HFFc6 (cell line): ENCODE measurements around the gene OR51M1. TPM values are rescaled to one million over a fixed set of nuclear protein-coding genes. Genes with fewer than 3 reads are reported as not detected.
"Not testable (repeated sequence)": the region's sequence is repeated elsewhere in the genome, so short reads cannot be mapped to it uniquely, and the experiment has no call there.

ENCODE experiments used
- DNase-seq: peaks from one replicate; pipeline ENCODE4 v3.0.0-alpha.2; 2018
- H3K27ac Mint-ChIP-seq: 2 replicates; pipeline ENCODE4 v1.8.0; 2020; ENCODE audit warnings: mild to moderate bottlenecking, mixed read lengths
- H3K27me3 Mint-ChIP-seq: 2 replicates; pipeline ENCODE4 v1.8.0; 2021; ENCODE audit warnings: mild to moderate bottlenecking, moderate library complexity, mixed read lengths; ENCODE audit not compliant: insufficient read depth
- H3K36me3 Mint-ChIP-seq: 2 replicates; pipeline ENCODE4 v1.8.0; 2021; ENCODE audit warnings: low read depth, mixed read lengths
- H3K4me1 Mint-ChIP-seq: 2 replicates; pipeline ENCODE4 v1.8.0; 2020; ENCODE audit warnings: low read depth, mixed read lengths
- H3K4me3 Mint-ChIP-seq: 2 replicates; pipeline ENCODE4 v1.8.0; 2020; ENCODE audit warnings: mild to moderate bottlenecking, moderate library complexity, mixed read lengths
- H3K9me3 Mint-ChIP-seq: 2 replicates; pipeline ENCODE4 v1.8.0; 2020; ENCODE audit warnings: mild to moderate bottlenecking, mixed read lengths
- total RNA-seq, 6 experiments: library from RNA; stranded (reverse); fragmentation: NEBNext Ultra II Directional; extraction: Animal tissue kit (Norgen Biotek cat#: 25700); gene quantifications; 2 replicates in 1 of 6; 3 replicates in 5 of 6; pipeline ENCODE4 v1.2.3, GENCODE V29; 2021
- TF ChIP-seq, protein P1 (sequence below): fragments of 200-600 bp; sonication (generic); IDR thresholded peaks from 2 replicates; pipeline ENCODE4 v1.5.0; 2021; ENCODE audit warnings: antibody characterized with exemption, mild to moderate bottlenecking

OR51M1 gene
- total RNA-seq, 6 experiments from 2014 or later = 0.09 TPM; not detected in 5

GRCh38 chr11:5363679-5364078, 19.9 kb upstream of the OR51M1 start:
- TF ChIP-seq, protein P1, sequence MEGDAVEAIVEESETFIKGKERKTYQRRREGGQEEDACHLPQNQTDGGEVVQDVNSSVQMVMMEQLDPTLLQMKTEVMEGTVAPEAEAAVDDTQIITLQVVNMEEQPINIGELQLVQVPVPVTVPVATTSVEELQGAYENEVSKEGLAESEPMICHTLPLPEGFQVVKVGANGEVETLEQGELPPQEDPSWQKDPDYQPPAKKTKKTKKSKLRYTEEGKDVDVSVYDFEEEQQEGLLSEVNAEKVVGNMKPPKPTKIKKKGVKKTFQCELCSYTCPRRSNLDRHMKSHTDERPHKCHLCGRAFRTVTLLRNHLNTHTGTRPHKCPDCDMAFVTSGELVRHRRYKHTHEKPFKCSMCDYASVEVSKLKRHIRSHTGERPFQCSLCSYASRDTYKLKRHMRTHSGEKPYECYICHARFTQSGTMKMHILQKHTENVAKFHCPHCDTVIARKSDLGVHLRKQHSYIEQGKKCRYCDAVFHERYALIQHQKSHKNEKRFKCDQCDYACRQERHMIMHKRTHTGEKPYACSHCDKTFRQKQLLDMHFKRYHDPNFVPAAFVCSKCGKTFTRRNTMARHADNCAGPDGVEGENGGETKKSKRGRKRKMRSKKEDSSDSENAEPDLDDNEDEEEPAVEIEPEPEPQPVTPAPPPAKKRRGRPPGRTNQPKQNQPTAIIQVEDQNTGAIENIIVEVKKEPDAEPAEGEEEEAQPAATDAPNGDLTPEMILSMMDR = no peak
- Mint-ChIP-seq H3K4me3 (0 out of 2 replicates have a peak overlapping the region, but pooled peaks have one; percentile 9), H3K27me3 (no peaks in the 10 kb centered on the region), H3K4me1 (peaks cover 76% of the 10 kb centered on the region), H3K36me3 (peaks cover 9% of the 10 kb centered on the region; the same call in 1 of the 2 replicates), H3K27ac (peak overlapping the region; percentile 84), H3K9me3 (peaks cover 12% of the 10 kb centered on the region)
- DNase-seq = no peak

DNA sequence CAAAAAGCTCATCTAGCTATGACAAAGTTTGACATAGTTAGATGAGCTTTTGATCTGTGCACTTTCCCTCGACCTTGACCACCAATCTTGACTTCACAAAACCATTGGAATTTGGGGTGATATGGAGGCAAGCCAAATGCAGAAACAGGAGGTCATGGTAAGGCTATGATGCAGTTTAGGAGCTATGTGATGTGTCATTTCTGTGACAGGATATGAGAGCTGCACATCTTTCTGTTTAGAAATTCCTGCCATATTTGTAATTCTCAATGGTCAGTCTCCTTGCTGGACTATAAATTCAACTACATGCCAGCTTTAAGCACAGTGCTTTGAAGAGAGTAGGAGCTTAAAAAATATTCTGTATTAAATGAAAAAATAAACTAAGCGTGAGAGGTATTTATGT, 19.4 kb upstream of the OR51M1 start:
- TF ChIP-seq, protein P1 = no peak
- peak; percentile 88 for DNase-seq
- Mint-ChIP-seq H3K4me3 (peak overlapping the region; percentile 9), H3K27ac (peak overlapping the region; percentile 84), H3K4me1 (peaks cover 82% of the 10 kb centered on the region), H3K9me3 (peaks cover 7% of the 10 kb centered on the region), H3K27me3 (no peaks in the 10 kb centered on the region), H3K36me3 (peaks cover 9% of the 10 kb centered on the region; the same call in 1 of the 2 replicates)

GRCh38 chr11:5366365-5366764, 17.2 kb upstream of the OR51M1 start:
- TF ChIP-seq, protein P1 = peak; percentile 63

DNA sequence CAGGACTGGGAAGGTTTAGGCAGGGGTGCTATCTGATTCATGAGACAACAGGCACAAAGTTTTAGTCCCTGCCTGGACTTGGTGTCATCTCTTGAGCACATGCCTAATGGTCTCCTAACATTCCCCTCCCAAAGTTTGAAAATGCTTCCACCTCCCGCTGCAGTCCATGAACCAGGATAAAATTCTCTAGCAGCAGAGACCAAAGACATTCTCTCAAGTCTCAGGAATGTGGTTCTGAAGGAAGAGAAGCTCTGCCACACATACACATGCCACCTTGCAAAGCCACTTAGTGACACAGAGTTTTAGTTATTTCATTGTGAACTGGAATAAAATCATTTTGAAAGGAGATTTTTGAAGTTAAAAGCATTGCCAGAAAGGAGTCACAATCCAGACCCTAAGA, 16.8 kb upstream of the OR51M1 start:
- H3K4me1 Mint-ChIP-seq = peaks cover 80% of the 10 kb centered on the region
- peaks cover 9% of the 10 kb centered on the region; the same call in 1 of the 2 replicates for H3K36me3 Mint-ChIP-seq
- no peaks in the 10 kb centered on the region for H3K27me3 Mint-ChIP-seq
- peak overlapping the region; percentile 50 for H3K4me3 Mint-ChIP-seq
- peaks cover 4% of the 10 kb centered on the region; the same call in 1 of the 2 replicates for H3K9me3 Mint-ChIP-seq
- DNase-seq = peak; percentile 37
- TF ChIP-seq, protein P1 = no peak
- peak overlapping the region; percentile 84 for H3K27ac Mint-ChIP-seq

More at GRCh38 chr11:5366365-5366764, 17.2 kb upstream of the OR51M1 start:
- H3K4me3 Mint-ChIP-seq = peak overlapping the region; percentile 53
- H3K27me3 Mint-ChIP-seq, DNase-seq, H3K36me3 Mint-ChIP-seq, H3K9me3 Mint-ChIP-seq: not testable (repeated sequence)
- H3K4me1 Mint-ChIP-seq = peaks cover 84% of the 10 kb centered on the region
- peak overlapping the region; percentile 84 for H3K27ac Mint-ChIP-seq

DNA sequence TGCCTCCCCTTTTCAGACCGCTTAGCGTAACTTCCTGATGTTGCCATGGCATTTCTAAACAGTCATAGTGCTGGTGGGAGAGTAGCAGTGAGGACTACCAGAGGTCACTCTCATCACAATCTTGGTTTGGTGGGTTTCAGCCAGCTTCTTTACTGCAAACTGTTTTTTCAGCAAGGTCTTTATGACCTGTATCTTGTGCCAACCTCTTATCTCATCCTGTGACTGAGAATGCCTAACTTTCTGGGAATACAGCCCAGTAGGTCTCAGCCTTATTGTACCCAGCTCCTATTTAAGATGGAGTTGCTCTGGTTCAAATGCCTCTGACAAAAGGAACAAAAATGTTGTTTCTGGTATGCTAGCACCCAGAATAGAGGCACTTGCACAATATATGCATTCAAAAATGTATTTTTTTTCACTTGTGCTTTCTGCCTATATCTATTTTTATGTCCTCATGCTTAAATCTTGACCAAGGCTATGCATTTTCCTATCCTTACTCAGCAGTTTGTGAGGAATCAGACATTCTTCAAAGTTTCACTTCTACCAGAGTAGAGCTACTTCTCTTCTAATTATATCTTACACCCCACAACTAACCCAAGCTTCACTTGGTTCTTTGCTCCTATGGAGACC, 16.1 kb upstream of the OR51M1 start:
- Mint-ChIP-seq H3K27ac (peak overlapping the region; percentile 84), H3K9me3 (peaks cover 4% of the 10 kb centered on the region), H3K36me3 (peaks cover 10% of the 10 kb centered on the region; the same call in 1 of the 2 replicates), H3K4me1 (peaks cover 72% of the 10 kb centered on the region), H3K27me3 (no peaks in the 10 kb centered on the region), H3K4me3 (peak overlapping the region; percentile 12; the same call in 1 of the 2 replicates)
- TF ChIP-seq, protein P1 = no peak
- DNase-seq = peak; percentile 79
